ENCODE data around the gene FMO5.
A peak's percentile ranks its signal among the peaks of the same experiment; 100 is the strongest.
"Not testable (repeated sequence)": the region's sequence is repeated elsewhere in the genome, so short reads cannot be mapped to it uniquely, and the experiment has no call there.

FMO5 gene

GRCh38 chr1:147225193-147225730 is at the start of gene FMO5:
Gene FMO5, minus strand, starts transcription at chr1:147225339. Its CDS starts 310 bp downstream, at chr1:147225029.
- peak; percentile 51 for DNase-seq

DNA sequence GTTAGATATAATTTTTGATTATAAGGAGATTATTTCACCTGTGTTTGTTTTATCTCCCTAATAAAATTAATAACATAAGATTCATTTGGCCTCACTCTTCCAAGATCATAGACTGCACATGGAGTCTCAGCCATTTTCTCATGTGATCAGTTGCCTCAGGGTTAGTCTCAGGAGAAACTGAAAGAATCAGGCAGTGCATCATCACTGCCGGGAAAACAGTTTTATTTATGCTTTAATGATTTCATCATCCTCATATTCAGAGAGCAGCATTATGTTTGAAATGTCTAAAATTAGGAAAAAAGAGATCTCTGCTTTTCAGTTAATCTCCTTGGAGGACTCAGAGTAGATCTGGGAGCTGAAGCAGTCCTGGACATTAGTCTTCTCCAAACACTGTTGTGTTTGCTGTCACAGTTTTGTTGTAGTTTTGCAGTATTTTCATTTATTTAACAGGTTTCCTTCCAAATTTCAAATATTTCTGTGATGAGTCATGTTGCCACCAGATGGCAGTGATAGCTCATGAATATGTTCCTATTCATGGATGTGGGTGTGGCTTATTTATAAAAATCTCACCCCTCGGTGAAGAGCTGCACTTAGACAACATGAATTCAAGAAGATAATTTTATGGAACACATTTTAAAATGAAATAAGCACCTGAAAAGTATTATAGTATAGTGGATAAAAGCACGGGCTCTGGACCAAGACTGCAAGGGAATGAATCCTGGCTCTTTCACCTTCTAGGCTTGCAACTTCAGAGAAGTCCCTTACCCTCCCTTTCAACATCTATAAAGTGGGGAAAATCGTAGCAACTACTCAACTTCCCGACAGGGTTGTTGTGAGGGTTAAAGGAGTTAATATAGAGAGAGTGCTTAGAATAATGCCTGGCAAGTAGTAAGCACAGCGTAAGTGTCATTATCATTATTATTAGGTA is 48.5 kb upstream of the FMO5 start:
- DNase-seq, result no peak

- no peak for DNase-seq
Measured at GRCh38 chr1:147272042-147272441, 46.9 kb upstream of the FMO5 start.

DNA sequence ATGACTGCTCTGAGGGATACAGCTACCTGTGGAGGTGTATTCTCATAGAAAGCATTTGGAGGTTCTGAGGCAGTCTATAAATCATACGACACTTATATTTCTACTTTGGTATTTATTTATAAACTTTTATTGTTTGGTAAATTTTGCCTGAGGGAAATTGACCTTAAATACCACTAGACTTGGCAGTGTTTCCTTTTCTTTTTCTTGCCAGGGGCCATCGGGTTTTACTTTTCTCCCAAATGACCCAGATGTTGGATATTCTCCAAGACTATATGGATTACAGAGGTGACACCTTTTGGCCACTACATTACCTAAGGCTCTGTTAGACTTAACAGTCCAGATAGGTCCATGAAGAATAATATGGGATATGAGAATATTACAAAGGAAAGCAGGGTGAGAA is 45.6 kb upstream of the FMO5 start:
- DNase-seq, result no peak

- DNase-seq, result no peak
Measured at GRCh38 chr1:147267711-147268110, 42.6 kb upstream of the FMO5 start.

DNA sequence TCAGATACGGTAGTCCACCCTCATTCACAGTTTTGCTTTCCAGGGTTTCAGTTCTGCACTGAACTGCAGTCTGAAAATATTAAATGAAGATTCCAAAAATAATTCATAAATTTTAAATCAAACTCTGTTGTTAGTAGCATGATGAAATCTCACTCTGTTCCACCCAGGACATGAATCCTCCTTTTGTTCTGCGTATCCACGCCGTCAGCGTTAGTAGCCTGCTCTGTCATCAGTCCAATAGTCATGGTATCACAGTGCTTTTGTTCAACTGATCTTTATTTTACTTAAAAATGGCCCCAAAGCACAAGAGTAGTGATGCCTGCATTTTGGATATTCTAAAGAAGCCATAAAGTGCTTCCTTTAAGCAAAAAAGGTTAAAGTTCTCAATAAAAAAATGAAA is 41.2 kb upstream of the FMO5 start:
- no peak for DNase-seq

GRCh38 chr1:147264158-147264768 is 39.1 kb upstream of the FMO5 start:
- DNase-seq, result no peak

- no peak for DNase-seq
Measured at GRCh38 chr1:147260956-147261355, 35.8 kb upstream of the FMO5 start.

- no peak for DNase-seq
Measured at GRCh38 chr1:147252540-147252939, 27.4 kb upstream of the FMO5 start.

DNA sequence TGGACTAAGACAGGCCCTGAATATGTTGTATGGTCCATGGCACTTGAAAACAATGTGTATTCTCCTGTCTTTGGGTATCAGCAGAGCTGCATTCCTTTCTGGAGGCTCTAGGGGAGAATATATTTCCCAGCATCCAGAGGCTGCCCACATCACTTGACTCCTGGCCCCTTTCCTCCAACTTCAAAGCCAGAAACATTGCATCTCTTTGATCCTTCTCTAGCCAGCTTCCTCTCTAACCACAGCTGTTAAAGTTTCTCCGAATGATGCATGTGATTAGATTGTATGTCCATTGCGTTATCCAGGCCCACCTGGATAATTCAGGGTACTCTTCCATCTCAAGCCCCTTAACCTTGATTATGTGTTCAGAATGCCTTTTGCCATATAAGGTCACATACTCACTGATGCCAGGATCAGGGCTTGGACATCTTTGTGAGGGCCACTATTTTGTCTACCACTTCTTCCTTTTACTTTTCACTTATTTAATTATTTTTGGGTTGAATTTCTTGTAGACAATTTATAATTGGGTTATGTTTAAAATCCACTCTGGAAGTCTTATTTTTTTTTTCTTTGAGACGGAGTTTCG is 22.6 kb upstream of the FMO5 start:
- DNase-seq, result no peak

DNA sequence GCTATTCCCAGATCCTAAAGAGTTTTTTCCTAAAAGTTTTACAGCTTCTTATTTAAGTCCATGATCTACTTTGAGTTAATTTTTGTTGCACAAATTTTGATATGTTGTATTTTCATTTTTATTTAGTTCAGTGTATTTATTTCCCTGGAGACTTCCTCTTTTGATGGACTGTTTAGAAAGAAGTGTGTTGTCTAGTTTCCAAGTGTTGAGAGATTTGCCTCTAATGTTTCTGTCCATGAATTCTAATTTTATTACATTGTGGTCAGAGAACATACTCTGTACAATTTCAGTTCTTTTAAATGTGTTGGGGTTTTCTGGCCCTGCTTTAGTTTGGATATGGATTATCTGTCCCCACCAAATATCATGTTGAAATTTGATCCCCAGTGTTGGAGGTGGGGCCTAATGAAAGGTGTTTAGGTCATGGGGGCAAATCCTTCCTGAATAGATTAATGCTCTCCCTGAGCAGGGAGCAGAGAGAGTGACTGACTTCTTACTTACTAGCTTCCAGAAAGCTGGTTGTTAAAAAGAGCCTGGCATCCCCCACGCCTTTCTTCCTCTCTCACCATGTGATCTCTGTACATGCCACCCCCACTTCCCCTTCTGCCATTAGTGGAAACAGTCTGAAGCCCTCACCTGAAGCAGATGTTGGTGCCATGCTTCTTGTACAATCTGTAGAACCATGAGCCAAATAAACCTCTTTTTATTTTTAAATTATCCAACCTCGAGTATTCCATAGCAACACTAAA is 21.9 kb upstream of the FMO5 start:
- no peak for DNase-seq

DNA sequence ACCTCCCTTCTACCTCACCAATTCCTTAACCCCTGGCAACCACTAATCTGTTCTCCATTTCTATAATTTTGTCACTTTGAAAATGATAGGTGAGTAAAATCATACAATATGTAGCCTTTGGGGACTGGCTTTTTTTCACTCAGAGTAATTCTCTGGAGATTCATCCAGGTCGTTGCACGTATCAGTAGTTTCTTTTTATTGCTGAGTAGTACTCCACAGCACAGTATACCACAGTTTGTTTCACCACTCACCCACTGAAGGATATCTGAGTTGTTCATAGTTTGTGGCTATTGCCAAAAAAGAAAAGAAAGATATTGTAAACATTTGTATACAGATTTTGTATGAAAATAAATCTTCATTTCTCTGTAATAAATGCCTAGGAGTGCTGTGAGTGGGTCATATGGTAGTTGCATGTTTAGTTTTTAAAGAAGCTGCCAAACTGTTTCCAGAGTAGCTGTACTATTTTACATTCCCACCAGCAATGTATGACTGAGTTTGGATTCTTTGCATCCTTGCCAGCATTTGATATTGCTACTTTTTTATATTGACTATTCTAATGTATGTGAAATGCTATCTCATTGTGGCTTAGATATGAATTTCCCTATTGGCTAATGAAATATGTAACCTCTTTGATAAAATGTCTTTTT is 21.0 kb upstream of the FMO5 start:
- no peak for DNase-seq

DNA sequence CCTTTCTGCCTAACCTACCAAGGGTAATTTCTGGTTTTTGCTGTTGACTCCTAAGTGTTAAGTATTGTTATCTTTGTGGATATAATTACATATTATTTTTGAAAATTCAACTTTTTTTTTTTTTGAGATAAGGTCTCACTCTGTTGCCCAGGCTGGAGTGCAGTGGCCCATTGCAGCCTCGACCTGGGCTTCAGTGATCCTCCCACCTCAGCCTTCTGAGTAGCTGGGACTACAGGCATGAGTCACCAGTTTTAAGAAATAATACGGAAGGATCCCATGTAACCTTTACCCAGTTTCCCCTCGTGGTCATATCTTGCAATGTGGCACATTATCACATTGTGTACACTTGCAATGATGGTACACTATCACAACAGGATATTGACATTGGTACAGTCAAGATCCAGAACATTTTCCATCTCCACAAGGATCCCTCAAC is 20.5 kb upstream of the FMO5 start:
- DNase-seq, result no peak

- no peak for DNase-seq
Measured at GRCh38 chr1:147245129-147245528, 20.0 kb upstream of the FMO5 start.

- DNase-seq, result no peak
Measured at GRCh38 chr1:147243841-147244240, 18.7 kb upstream of the FMO5 start.

GRCh38 chr1:147243228-147243685 is 18.1 kb upstream of the FMO5 start:
- no peak for DNase-seq

DNA sequence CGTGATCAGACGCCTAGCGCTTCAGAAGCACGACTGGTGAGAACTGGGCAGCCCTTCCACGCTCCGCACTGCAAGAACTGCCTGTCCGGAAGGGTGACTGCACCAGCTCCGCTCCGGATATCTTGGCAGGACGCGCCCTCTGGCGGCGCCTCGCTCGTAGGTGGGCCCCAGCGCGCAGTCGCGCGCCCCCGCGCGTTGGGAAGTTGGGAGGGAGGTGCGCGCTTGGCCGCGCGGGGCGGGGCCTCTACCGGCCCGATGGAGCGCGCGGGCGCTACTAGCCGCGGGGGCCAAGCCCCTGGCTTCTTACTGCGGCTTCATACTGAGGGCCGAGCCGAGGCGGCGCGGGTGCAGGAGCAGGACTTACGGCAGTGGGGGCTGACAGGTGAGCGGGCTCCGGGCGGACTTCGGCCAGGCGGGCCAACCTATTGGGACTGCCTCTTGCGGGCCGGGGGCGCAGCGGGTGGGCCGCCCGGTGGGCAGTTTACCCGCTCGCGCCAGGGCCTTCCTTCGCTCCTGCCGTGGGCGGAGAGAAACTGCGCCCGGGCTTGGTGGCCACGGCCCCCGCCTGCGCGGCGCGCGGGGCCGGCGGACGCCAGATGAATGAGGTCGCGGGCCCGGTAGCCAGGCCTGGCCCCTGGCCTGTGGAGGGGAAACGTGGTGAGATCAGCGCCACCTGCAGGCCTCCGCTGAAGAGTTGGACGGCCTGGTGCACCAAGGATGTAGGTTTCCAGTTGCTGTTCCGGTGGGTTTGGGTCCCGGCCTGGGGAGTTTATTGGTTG is 17.5 kb upstream of the FMO5 start, which contains the start of gene CHD1L:
Gene CHD1L (plus strand): TSS at position 236 of the 779 bp plus-strand sequence. CDS start 20 bp downstream, at position 256.
- peak; percentile 94 for DNase-seq

DNA sequence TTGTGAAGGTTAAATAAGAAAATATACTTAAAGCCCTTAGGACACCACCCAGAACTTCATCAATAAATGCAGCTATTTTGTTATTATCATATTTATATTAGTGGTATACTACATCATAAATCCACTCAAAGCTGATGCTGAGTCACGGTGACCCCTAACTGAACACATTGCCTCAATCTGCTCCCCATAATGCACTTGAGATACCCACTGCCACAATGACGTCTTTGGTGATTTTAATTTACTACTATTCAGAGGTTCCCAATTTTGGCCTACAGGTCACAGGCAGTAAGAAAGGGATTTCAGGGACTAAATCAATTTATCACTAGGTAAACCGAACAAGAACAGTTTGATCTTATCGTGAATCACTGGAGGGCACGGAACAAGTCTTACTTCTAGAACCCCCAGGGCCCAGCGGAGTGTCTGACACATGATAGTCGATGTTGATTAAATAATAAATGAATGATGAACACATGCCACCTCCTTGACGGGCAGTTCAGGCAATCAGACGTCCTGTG is 16.9 kb upstream of the FMO5 start:
- no peak for DNase-seq

DNA sequence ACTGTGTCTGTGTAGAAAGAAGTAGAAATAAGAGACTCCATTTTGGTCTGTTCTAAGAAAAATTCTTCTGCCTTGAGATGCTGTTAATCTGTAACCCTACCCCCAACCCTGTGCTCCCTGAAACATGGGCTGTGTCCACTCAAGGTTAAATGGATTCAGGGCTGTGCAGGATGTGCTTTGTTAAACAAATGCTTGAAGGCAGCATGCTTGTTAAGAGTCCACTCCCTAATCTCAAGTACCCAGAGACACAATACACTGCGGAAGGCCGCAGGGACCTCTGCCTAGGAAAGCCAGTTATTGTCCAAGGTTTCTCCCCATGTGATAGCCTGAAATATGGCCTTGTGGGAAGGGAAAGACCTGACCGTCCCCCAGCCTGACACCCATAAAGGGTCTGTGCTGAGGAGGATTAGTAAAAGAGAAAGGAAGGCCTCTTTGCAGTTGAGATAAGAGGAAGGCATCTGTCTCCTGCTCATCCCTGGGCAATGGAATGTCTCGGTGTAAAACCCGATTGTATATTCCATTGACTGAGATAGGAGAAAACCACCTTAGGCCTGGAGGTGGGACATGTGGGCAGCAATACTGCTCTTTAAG is 15.1 kb upstream of the FMO5 start:
- not testable (repeated sequence) for DNase-seq
